GM19395 (cell line): ENCODE data around the gene IQGAP3.

Experiments
- ATAC-seq: cut with Tn5 transposase; IDR thresholded peaks from one replicate; pipeline ENCODE4 v1.9.1; 2021; ENCODE audit warnings: mild to moderate bottlenecking, moderate library complexity; ENCODE audit not compliant: unreplicated experiment

The IQGAP3 gene

GRCh38 chr1:156513185-156513584 lies 59.2 kb downstream of the IQGAP3 start:
- ATAC-seq = no peak

GRCh38 chr1:156511644-156512043 lies 60.7 kb downstream of the IQGAP3 start:
- no peak for ATAC-seq

GRCh38 chr1:156510709-156511108 lies 61.7 kb downstream of the IQGAP3 start:
- no peak for ATAC-seq

DNA sequence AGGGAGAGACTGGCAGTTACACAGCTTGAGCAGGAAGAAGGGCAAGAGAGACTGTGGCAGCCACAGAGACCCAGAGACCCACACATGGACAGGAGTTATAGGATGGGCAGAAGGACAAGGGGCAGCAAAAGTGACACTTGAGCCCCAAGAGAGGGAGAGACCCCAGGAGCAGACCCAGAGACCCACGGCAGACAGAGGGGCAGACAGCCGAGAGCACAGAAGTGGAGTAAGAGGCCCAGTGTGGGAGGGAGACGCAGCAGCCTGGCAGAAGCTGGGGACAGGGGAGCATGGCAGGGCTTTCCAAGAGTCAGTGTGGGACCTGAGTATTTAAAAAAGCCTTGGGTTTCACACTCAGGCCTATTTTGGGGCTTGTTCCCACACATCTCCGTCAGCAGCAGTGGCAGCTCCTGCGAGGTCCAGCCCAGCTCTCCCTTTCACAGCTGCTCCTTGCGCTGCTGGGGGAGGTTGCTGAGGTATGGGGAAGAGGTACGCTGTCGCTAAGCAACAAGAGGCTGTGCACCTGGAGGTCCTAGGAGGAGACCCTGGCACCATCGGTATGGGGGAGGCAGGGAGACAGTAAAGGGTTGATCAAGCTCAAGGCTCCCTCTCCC lies 62.8 kb downstream of the IQGAP3 start:
- ATAC-seq = no peak

DNA sequence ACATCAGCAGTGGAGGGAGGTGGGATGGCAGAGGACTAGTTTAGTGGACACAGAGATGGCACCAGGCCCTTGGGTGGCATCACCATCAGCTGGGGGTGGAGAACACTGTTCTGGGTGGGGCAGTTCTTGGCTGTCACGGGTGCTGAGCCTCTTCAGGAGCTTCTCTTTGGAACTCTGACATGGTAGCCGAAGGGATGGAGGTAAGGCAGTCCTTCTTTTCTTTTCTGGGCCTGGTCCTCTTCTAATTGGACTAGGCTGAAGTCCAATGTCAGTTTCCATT lies 63.5 kb downstream of the IQGAP3 start:
- no peak for ATAC-seq

DNA sequence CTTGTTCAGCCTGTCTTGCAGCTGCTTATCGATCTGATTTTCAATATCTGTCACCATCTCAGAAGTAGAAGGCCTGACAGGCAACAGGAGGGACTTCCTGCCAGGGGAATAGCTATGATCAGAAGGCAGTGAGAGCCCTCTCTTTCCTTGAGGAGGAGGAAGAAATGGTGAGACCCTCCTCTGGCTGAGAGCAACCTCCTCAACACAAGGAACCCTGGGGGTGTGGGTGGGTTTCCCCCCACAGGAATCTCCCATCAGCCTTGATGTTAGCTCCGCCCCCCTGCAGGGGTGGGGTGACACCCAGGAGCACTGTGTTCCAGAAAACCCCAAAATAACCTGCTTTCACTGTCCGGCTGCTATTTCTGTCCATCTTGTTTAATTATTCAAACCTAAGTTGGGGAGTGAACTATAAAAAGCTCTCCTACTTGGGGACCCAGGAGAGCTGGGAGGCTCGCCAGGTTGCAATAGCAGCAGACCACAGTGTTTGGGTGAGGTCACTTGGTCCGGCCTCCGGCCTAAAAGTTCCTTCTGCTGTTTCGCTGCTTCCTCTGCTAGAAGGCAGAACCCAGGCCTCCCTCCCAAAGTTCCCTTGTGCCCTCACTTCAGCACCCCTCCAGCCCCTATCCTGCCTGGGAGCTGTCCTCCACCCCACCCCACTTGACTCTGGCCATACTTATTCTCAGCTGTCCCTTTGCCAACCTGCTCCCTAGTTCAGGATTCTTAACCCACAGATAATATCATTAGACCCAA lies 64.0 kb downstream of the IQGAP3 start:
- no peak for ATAC-seq

- no peak for ATAC-seq
These were observed 65.9 kb downstream of the IQGAP3 start for GRCh38 chr1:156506450-156506849.

- no peak for ATAC-seq
These were observed 66.6 kb downstream of the IQGAP3 start for GRCh38 chr1:156505679-156506298.

- peak; percentile 27 for ATAC-seq
These were observed 67.3 kb downstream of the IQGAP3 start for GRCh38 chr1:156504821-156505678.

GRCh38 chr1:156504438-156504813 lies 67.9 kb downstream of the IQGAP3 start:
- ATAC-seq = no peak

- ATAC-seq = no peak
These were observed 68.5 kb downstream of the IQGAP3 start for GRCh38 chr1:156503698-156504437.

- no peak for ATAC-seq
These were observed 69.3 kb downstream of the IQGAP3 start for GRCh38 chr1:156502894-156503697.

- no peak for ATAC-seq
These were observed 69.9 kb downstream of the IQGAP3 start for GRCh38 chr1:156502391-156502893.

DNA sequence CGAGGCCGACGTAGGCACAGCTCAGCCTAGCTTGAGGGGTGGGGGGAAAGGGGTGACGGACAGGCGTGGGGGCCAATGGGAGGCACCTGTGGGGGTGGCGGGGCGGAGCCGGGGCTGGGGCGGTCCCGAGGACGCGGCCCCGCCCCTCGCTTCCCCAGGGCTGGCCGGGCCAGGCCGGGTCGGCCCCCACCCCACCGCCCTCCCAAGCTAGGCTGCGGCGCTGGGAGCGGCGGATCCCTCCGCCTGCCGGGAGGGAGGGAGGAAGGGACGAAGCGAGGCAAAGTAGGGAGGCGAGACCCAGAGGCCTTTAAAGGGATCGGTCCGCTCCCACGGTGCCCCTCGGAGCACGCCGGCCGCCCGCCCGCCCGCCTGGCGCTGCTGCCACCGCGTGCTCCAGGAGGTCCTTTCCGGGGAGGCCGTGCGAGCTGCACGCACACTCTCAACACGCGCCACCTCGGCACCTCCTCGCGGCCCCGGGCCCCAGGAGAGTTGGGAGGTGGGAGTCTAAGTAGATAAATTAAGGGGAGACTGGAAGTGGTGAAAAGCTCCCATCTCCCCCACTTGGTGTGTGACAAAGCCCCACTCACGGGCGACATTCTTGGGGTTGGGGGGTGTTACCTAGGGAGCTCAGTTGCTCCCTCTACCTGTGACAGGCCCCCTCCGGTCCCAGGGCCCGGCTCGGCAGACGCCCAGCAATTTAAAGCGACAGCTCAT lies 71.4 kb downstream of the IQGAP3 start:
- ATAC-seq = peak; percentile 59

- ATAC-seq = no peak
These were observed 71.9 kb downstream of the IQGAP3 start, which contains the start of gene MEF2D for GRCh38 chr1:156500543-156500792. TSS of gene MEF2D (minus strand) at chr1:156500775. CDS start at chr1:156483292, 17,483 bp downstream.

- ATAC-seq = peak; percentile 0
These were observed 72.4 kb downstream of the IQGAP3 start for GRCh38 chr1:156499842-156500542.

DNA sequence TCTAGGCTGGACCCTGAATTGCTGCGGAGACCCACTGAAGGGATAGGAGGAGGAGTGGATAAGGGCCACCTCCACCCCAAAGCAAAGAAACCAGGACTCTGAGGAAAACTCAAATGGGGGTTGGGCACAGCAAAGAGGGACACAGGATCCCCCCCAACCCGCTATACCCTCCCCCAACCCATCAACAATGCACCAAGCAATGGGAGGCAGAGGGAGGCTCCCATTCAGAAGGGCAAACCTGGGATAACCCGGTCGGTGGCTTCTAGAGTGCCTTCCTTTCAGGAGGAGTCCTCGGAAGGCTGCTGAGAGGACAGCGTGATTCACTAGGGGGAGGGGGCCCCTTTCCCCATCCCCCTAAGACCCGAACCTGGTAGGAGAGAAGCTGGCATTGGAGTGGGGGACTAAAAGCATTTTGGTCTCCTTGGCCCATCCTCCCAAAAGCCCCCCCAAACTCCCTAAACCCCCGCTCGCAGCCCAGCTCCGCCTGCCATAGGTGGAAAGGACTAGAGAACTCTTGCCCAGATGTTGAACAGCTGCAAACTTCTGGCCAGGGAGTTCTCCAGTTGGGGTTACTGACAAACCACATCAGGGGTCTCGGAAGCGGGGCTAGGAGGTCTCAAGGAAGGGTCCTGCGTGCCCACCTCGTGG lies 73.0 kb downstream of the IQGAP3 start:
- ATAC-seq = no peak
